KMS-11 (cell line): Measurements from ENCODE around the gene MIEF2.
A peak's percentile ranks its signal among the peaks of the same experiment; 100 is the strongest.

Experiments
- H2AFZ ChIP-seq: fragments of 200-600 bp; sonication (generic); 2 replicates; pipeline ENCODE4 v1.6.1; 2016; ENCODE audit warnings: antibody characterized with exemption, mixed run types, low read depth
- H3K27ac ChIP-seq: fragments of 200-600 bp; sonication (generic); 2 replicates; pipeline ENCODE4 v1.6.1; 2016; ENCODE audit warnings: mild to moderate bottlenecking, mixed run types
- H3K27me3 ChIP-seq: fragments of 200-600 bp; sonication (generic); 2 replicates; pipeline ENCODE4 v1.6.1; 2017; ENCODE audit warnings: mild to moderate bottlenecking, low read depth, mixed run types, moderate library complexity; ENCODE audit not compliant: insufficient read depth
- H3K36me3 ChIP-seq: fragments of 200-600 bp; sonication (generic); 2 replicates; pipeline ENCODE4 v1.6.1; 2017; ENCODE audit warnings: mild to moderate bottlenecking, mixed run types; ENCODE audit not compliant: insufficient read depth
- H3K4me1 ChIP-seq: fragments of 200-600 bp; sonication (generic); 2 replicates; pipeline ENCODE4 v1.6.1; 2016; ENCODE audit warnings: mild to moderate bottlenecking, low read depth, mixed run types; ENCODE audit not compliant: poor library complexity, severe bottlenecking
- H3K4me2 ChIP-seq: fragments of 200-600 bp; sonication (generic); 2 replicates; pipeline ENCODE4 v1.7.0; 2016; ENCODE audit warnings: mild to moderate bottlenecking, mixed run types
- H3K4me3 ChIP-seq: fragments of 200-600 bp; sonication (generic); IDR thresholded peaks from 2 replicates; pipeline ENCODE4 v1.6.1; 2017; ENCODE audit warnings: low read depth, low read length, mixed read lengths; ENCODE audit not compliant: insufficient read depth
- H3K79me2 ChIP-seq: fragments of 200-600 bp; sonication (generic); 2 replicates; pipeline ENCODE4 v1.6.1; 2016; ENCODE audit warnings: low read depth, mixed run types; ENCODE audit not compliant: insufficient read depth
- H3K9ac ChIP-seq: fragments of 200-600 bp; sonication (generic); 2 replicates; pipeline ENCODE4 v1.6.1; 2016; ENCODE audit warnings: mild to moderate bottlenecking, mixed run types
- H4K20me1 ChIP-seq: fragments of 200-600 bp; sonication (generic); 2 replicates; pipeline ENCODE4 v1.6.1; 2016; ENCODE audit warnings: mild to moderate bottlenecking, mixed run types; ENCODE audit not compliant: insufficient read depth
- CTCF ChIP-seq: fragments of 200-600 bp; sonication (generic); conservative IDR thresholded peaks from 2 replicates; pipeline ENCODE4 v1.6.1; 2017; ENCODE audit warnings: low read depth, mild to moderate bottlenecking, antibody characterized with exemption, low read length, moderate library complexity, mixed read lengths

MIEF2 gene

DNA sequence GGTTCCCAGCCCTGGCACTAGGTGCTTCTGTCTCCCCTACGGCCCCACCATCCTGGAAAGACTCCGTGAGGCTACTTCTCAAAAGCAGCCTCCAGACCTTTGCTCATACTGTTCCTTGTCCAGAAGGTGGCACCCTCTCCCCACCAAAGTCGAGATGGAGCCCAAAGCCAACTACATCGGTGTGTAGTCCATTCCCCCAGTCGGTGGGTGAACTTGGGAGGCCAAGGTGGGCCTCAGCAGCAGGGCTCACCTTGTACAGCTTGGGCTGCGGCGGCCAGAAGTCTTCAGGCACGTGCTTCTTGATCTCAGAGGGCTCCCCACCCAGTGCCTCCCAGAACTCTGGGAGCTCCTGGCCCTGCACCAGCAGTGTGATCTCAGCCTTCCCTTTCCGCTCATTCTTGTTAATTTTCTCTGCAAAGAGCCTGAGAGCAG lies 12.1 kb upstream of the MIEF2 start:
- Histone ChIP-seq H3K27me3 (no peaks in the 10 kb centered on the region), H3K27ac (no peak overlapping the region), H4K20me1 (no peaks in the 10 kb centered on the region), H3K9ac (no peak overlapping the region), H3K36me3 (no peaks in the 10 kb centered on the region), H3K4me2 (no peak overlapping the region), H3K79me2 (no peaks in the 10 kb centered on the region), H3K4me1 (no peaks in the 10 kb centered on the region), H3K4me3 (no peak overlapping the region), H2AFZ (no peak overlapping the region)
- TF ChIP-seq CTCF = peak; percentile 65

GRCh38 chr17:18248811-18249210 lies 11.7 kb upstream of the MIEF2 start:
- H3K4me1 ChIP-seq = no peaks in the 10 kb centered on the region
- no peak overlapping the region for H3K9ac ChIP-seq
- H3K36me3 ChIP-seq = no peaks in the 10 kb centered on the region
- H3K79me2 ChIP-seq = no peaks in the 10 kb centered on the region
- TF ChIP-seq CTCF = no peak
- no peaks in the 10 kb centered on the region for H3K27me3 ChIP-seq
- no peak overlapping the region for H3K4me3 ChIP-seq
- H3K27ac ChIP-seq = no peak overlapping the region
- no peak overlapping the region for H3K4me2 ChIP-seq
- H4K20me1 ChIP-seq = no peaks in the 10 kb centered on the region
- no peak overlapping the region for H2AFZ ChIP-seq

- Histone ChIP-seq H3K27me3 (no peaks in the 10 kb centered on the region), H3K27ac (no peak overlapping the region), H3K79me2 (no peaks in the 10 kb centered on the region), H3K36me3 (no peaks in the 10 kb centered on the region), H3K4me3 (no peak overlapping the region), H4K20me1 (no peaks in the 10 kb centered on the region), H3K4me1 (no peaks in the 10 kb centered on the region), H2AFZ (no peak overlapping the region), H3K4me2 (no peak overlapping the region), H3K9ac (no peak overlapping the region)
- no peak for TF ChIP-seq CTCF
Measured at GRCh38 chr17:18250259-18250658, 10.2 kb upstream of the MIEF2 start.

- no peaks in the 10 kb centered on the region for H4K20me1 ChIP-seq
- H3K9ac ChIP-seq = no peak overlapping the region
- no peak for TF ChIP-seq CTCF
- H3K4me3 ChIP-seq = no peak overlapping the region
- no peaks in the 10 kb centered on the region for H3K79me2 ChIP-seq
- no peaks in the 10 kb centered on the region for H3K36me3 ChIP-seq
- H3K27me3 ChIP-seq = no peaks in the 10 kb centered on the region
- no peaks in the 10 kb centered on the region for H3K4me1 ChIP-seq
- H3K27ac ChIP-seq = no peak overlapping the region
- H3K4me2 ChIP-seq = no peak overlapping the region
- no peak overlapping the region for H2AFZ ChIP-seq
Measured at GRCh38 chr17:18250708-18251107, 9.8 kb upstream of the MIEF2 start.

DNA sequence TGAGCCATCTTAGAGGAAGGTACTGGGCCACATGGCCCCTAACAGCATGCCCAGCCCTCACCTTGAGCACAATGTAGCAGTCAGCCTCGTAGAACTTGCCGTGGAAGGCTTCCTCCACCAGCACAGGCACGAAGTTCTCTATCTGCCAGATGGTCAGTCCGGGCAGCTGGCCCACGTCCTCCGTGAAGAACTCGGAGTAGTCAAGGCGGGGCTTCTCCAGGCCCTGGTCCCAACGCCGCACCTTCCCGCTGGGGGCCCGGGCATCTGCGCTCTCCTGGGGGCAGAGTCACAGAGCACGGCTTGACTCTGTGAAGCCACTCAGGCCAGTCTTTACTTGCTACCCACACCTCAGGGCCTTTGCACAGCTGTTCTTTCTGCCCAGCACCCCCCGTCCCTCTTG lies 9.3 kb upstream of the MIEF2 start:
- H3K9ac ChIP-seq = no peak overlapping the region
- H3K4me2 ChIP-seq = no peak overlapping the region
- H3K27me3 ChIP-seq = no peaks in the 10 kb centered on the region
- H2AFZ ChIP-seq = no peak overlapping the region
- no peak overlapping the region for H3K27ac ChIP-seq
- H3K4me1 ChIP-seq = no peaks in the 10 kb centered on the region
- TF ChIP-seq CTCF = no peak
- no peaks in the 10 kb centered on the region for H3K36me3 ChIP-seq
- H4K20me1 ChIP-seq = no peaks in the 10 kb centered on the region
- H3K4me3 ChIP-seq = no peak overlapping the region
- no peaks in the 10 kb centered on the region for H3K79me2 ChIP-seq
